Osteocyte (in vitro differentiated cells): ENCODE results near the gene XPC. TPM values are rescaled to one million over a fixed set of nuclear protein-coding genes. Genes with fewer than 3 reads are reported as not detected.

Experiments
- DNase-seq: peaks from one replicate; pipeline ENCODE4 v3.0.0; 2021; ENCODE audit warnings: mixed read lengths; ENCODE audit not compliant: unreplicated experiment; ENCODE audit errors: extremely low spot score
- H3K27ac Mint-ChIP-seq: one replicate; pipeline ENCODE4 v1.8.0; 2021; ENCODE audit warnings: mild to moderate bottlenecking, mixed read lengths; ENCODE audit not compliant: unreplicated experiment
- H3K27me3 Mint-ChIP-seq: one replicate; pipeline ENCODE4 v1.8.0; 2021; ENCODE audit warnings: mixed read lengths; ENCODE audit not compliant: unreplicated experiment
- H3K36me3 Mint-ChIP-seq: one replicate; pipeline ENCODE4 v1.8.0; 2021; ENCODE audit warnings: mixed read lengths; ENCODE audit not compliant: unreplicated experiment
- H3K4me1 Mint-ChIP-seq: one replicate; pipeline ENCODE4 v1.8.0; 2021; ENCODE audit warnings: mixed read lengths; ENCODE audit not compliant: unreplicated experiment
- H3K4me3 Mint-ChIP-seq: one replicate; pipeline ENCODE4 v1.8.0; 2021; ENCODE audit warnings: mild to moderate bottlenecking, moderate library complexity, mixed read lengths; ENCODE audit not compliant: unreplicated experiment
- H3K9me3 Mint-ChIP-seq: one replicate; pipeline ENCODE4 v1.8.0; 2021; ENCODE audit warnings: mixed read lengths; ENCODE audit not compliant: unreplicated experiment
- total RNA-seq: library from RNA; stranded (reverse); gene quantifications from 2 replicates; pipeline ENCODE4 v1.2.1, GENCODE V29; 2021
- TF ChIP-seq, protein P1 (sequence below): fragments of 200-600 bp; sonication (generic); IDR thresholded peaks from 2 replicates; pipeline ENCODE4 v1.5.0; 2021; ENCODE audit warnings: antibody characterized with exemption, mild to moderate bottlenecking, moderate library complexity

XPC gene
- total RNA-seq, 1 donor from 2014 or later, result 39.4 TPM

GRCh38 chr3:14139771-14140170, 38.6 kb downstream of the XPC start:
- TF ChIP-seq, protein P1, sequence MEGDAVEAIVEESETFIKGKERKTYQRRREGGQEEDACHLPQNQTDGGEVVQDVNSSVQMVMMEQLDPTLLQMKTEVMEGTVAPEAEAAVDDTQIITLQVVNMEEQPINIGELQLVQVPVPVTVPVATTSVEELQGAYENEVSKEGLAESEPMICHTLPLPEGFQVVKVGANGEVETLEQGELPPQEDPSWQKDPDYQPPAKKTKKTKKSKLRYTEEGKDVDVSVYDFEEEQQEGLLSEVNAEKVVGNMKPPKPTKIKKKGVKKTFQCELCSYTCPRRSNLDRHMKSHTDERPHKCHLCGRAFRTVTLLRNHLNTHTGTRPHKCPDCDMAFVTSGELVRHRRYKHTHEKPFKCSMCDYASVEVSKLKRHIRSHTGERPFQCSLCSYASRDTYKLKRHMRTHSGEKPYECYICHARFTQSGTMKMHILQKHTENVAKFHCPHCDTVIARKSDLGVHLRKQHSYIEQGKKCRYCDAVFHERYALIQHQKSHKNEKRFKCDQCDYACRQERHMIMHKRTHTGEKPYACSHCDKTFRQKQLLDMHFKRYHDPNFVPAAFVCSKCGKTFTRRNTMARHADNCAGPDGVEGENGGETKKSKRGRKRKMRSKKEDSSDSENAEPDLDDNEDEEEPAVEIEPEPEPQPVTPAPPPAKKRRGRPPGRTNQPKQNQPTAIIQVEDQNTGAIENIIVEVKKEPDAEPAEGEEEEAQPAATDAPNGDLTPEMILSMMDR, result no peak
- no peak overlapping the region for H3K4me3 Mint-ChIP-seq
- peaks cover 30% of the 10 kb centered on the region for H3K4me1 Mint-ChIP-seq
- peak overlapping the region; percentile 19 for H3K27ac Mint-ChIP-seq
- H3K9me3 Mint-ChIP-seq, result no peaks in the 10 kb centered on the region
- no peak for DNase-seq
- peaks cover 20% of the 10 kb centered on the region for H3K36me3 Mint-ChIP-seq
- H3K27me3 Mint-ChIP-seq, result no peaks in the 10 kb centered on the region

DNA sequence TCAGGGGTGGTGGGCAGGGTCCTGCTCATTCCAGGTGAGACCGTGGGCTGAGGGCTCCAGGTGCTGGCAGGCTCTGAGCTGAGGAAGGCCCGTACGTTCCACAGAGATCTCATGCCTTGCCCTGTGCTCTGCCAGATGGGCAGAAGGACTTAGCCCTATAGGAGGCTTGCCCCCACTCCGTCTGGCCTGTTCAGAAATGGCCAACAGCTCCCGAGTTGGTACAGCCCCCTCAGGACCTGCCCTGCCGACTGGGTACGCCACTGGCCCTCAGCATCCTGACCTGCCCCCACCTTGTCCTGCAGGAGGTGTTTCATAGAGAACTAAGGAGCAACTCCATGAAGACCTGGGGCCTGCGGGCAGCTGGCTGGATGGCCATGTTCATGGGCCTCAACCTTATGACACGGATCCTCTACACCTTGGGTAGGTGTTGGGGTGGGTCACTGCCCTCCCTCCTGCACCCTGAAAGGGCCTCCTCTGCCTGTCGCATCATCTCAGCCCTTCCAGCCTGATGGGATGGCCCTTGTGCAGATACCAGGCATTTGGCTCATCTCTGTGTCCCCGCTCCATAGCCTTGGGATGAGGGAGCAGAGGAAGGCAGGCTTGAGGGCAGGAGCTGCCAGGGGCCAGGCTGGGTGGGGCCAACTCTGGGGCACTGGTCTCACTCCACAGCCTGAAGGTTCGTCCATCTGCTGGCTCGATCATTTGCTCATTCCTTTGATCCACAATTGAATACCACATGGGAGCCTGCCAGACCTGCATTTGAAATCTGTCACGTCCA, 39.3 kb downstream of the XPC start:
- peak; percentile 82 for DNase-seq
- H3K4me1 Mint-ChIP-seq, result peaks cover 24% of the 10 kb centered on the region

DNA sequence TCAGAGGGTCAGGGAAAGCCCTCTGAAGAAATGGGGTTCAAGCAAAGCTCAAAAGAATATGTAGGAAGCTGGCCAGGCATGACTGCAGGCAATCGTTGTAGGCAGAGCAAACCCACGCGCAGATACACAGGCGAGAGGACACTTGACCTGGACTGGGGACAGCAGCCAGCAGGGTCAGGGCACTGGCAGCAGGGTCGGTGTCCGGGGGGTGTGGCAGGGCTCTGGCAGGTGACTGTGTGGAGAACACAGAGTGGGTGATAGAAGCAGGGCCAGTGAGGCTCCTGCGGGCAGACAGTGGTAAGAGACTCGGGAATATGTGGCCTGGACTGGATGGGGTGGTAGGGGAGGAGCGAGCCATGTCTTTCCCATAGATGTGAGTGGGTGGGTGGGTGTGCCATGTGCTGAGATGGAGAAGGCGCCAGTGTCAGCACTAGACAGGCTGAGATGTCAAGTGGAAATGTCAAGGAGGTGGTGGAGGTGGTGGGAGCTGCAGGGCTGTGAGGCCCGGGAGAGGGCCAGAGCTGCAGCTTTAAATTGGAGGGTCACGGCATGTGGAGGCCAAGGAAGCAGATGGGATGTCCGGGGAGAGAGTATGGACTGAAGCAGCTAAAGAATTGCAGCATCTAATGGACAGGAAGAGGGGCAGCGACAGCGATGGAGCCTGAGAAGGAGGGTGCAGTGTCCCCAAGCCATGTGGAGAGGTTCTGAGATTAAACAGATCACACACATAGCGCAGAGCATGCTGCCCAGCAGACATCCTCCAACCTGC, 40.1 kb downstream of the XPC start:
- Mint-ChIP-seq H3K9me3 (no peaks in the 10 kb centered on the region), H3K27ac (no peak overlapping the region), H3K27me3 (no peaks in the 10 kb centered on the region), H3K4me1 (peaks cover 17% of the 10 kb centered on the region), H3K4me3 (no peak overlapping the region), H3K36me3 (peaks cover 27% of the 10 kb centered on the region)
- TF ChIP-seq, protein P1, result no peak
- no peak for DNase-seq

More for the DNA sequence above, 39.3 kb downstream of the XPC start:
- H3K27me3 Mint-ChIP-seq, result no peaks in the 10 kb centered on the region
- TF ChIP-seq, protein P1, result no peak
- H3K4me3 Mint-ChIP-seq, result no peak overlapping the region
- H3K9me3 Mint-ChIP-seq, result no peaks in the 10 kb centered on the region
- H3K27ac Mint-ChIP-seq, result peak overlapping the region; percentile 19
- peaks cover 22% of the 10 kb centered on the region for H3K36me3 Mint-ChIP-seq

- Mint-ChIP-seq H3K4me1 (peaks cover 9% of the 10 kb centered on the region), H3K9me3 (no peaks in the 10 kb centered on the region), H3K27ac (no peak overlapping the region), H3K36me3 (peaks cover 36% of the 10 kb centered on the region), H3K4me3 (no peak overlapping the region), H3K27me3 (no peaks in the 10 kb centered on the region)
- DNase-seq, result no peak
- TF ChIP-seq, protein P1, result no peak
These were observed 41.0 kb downstream of the XPC start for GRCh38 chr3:14137445-14137844.

DNA sequence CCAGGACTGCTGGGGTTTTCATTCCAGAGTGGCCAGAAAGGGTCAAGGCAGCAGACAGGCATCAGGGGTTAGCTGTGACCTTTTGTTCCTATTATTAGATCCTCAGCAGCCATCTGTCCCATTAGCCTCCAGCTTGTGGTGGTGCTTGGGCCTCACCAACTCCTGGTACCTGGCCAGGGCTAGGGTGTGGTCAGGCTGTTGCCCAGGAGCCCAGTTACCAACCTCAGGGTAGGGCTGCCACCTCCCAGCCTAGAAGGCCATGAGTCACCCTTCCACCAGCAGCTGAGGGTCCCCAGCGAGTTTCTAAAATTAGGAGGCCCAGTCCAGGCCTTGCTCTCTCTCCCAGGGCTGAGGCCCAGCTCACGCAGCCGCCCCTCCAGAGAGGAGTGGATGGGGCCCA, 41.4 kb downstream of the XPC start:
- TF ChIP-seq, protein P1, result no peak
- H3K36me3 Mint-ChIP-seq, result peaks cover 39% of the 10 kb centered on the region
- no peaks in the 10 kb centered on the region for H3K27me3 Mint-ChIP-seq
- H3K4me3 Mint-ChIP-seq, result no peak overlapping the region
- H3K27ac Mint-ChIP-seq, result no peak overlapping the region
- peaks cover 4% of the 10 kb centered on the region for H3K4me1 Mint-ChIP-seq
- no peaks in the 10 kb centered on the region for H3K9me3 Mint-ChIP-seq
- DNase-seq, result no peak
